Skeletal muscle satellite cell (primary cell): ENCODE measurements around the gene JMJD1C.
A peak's percentile ranks its signal among the peaks of the same experiment; 100 is the strongest.

Source experiments
- H3K27me3 ChIP-seq: 2 replicates; pipeline ENCODE4 v1.7.0; 2013; ENCODE audit warnings: low read length; ENCODE audit not compliant: control insufficient read depth, insufficient read depth
- H3K36me3 ChIP-seq: 2 replicates; pipeline ENCODE4 v1.7.0; 2013; ENCODE audit warnings: mild to moderate bottlenecking, control low read depth, low read length; ENCODE audit not compliant: insufficient read depth
- H3K4me1 ChIP-seq: 2 replicates; pipeline ENCODE4 v1.7.0; 2013; ENCODE audit warnings: low read length; ENCODE audit not compliant: control insufficient read depth, insufficient read depth
- H3K4me2 ChIP-seq: 2 replicates; pipeline ENCODE4 v1.7.0; 2013; ENCODE audit warnings: mild to moderate bottlenecking, low read length
- H3K4me3 ChIP-seq: 2 replicates; pipeline ENCODE4 v1.7.0; 2013; ENCODE audit warnings: low read length
- H3K9ac ChIP-seq: 2 replicates; pipeline ENCODE4 v1.7.0; 2013; ENCODE audit warnings: mild to moderate bottlenecking, low read depth, low read length, moderate library complexity
- H3K9me3 ChIP-seq: replicated peaks from 2 replicates; pipeline ENCODE4 v1.7.0; 2013; ENCODE audit warnings: mild to moderate bottlenecking, control low read depth, low read length

Gene JMJD1C

GRCh38 chr10:63474488-63474887 lies 8.7 kb upstream of the JMJD1C start:
- H3K4me2 ChIP-seq, result no peak overlapping the region
- no peaks in the 10 kb centered on the region for H3K27me3 ChIP-seq
- H3K9me3 ChIP-seq, result no peaks in the 10 kb centered on the region
- no peak overlapping the region for H3K4me3 ChIP-seq
- no peak overlapping the region for H3K9ac ChIP-seq
- H3K36me3 ChIP-seq, result no peaks in the 10 kb centered on the region
- no peaks in the 10 kb centered on the region for H3K4me1 ChIP-seq

DNA sequence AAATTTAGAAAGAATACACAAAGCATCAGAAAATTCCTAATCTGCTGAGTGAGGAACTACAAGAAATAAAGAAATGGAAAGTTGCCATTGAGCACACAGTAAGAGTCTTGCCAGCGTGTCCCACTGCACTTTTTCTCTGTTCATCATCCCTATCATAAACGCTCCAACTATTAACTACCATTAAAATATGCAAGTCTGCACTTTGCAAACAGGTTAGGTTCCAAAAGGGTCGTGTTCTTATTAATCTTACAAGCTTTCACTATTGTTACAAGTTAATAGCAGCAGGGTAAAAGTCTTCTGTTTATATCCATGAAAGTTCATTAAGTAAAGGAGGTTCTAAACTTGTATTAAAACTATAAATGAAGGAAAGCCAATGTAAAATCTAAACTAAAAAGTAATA lies 5.2 kb upstream of the JMJD1C start:
- H3K27me3 ChIP-seq, result no peaks in the 10 kb centered on the region
- no peaks in the 10 kb centered on the region for H3K9me3 ChIP-seq
- no peak overlapping the region for H3K9ac ChIP-seq
- H3K4me2 ChIP-seq, result no peak overlapping the region
- no peaks in the 10 kb centered on the region for H3K4me1 ChIP-seq
- H3K4me3 ChIP-seq, result no peak overlapping the region
- no peaks in the 10 kb centered on the region for H3K36me3 ChIP-seq

- Histone ChIP-seq H3K4me3 (no peak overlapping the region), H3K4me1 (peaks cover 6% of the 10 kb centered on the region)
These were observed 3.2 kb upstream of the JMJD1C start for GRCh38 chr10:63468947-63469346.

GRCh38 chr10:63467841-63468240 lies 2.1 kb upstream of the JMJD1C start:
- Histone ChIP-seq H3K4me2 (no peak overlapping the region), H3K36me3 (no peaks in the 10 kb centered on the region), H3K9ac (no peak overlapping the region), H3K9me3 (no peaks in the 10 kb centered on the region), H3K27me3 (no peaks in the 10 kb centered on the region), H3K4me3 (no peak overlapping the region), H3K4me1 (peaks cover 6% of the 10 kb centered on the region)

More at GRCh38 chr10:63468947-63469346, 3.2 kb upstream of the JMJD1C start:
- no peak overlapping the region for H3K9ac ChIP-seq
- no peak overlapping the region for H3K4me2 ChIP-seq
- no peaks in the 10 kb centered on the region for H3K27me3 ChIP-seq
- no peaks in the 10 kb centered on the region for H3K36me3 ChIP-seq
- no peaks in the 10 kb centered on the region for H3K9me3 ChIP-seq

- Histone ChIP-seq H3K9ac (peak overlapping the region; percentile 92), H3K9me3 (no peaks in the 10 kb centered on the region), H3K4me1 (peaks cover 6% of the 10 kb centered on the region), H3K4me2 (peak overlapping the region; percentile 83), H3K27me3 (no peaks in the 10 kb centered on the region), H3K36me3 (no peaks in the 10 kb centered on the region), H3K4me3 (peak overlapping the region; percentile 98)
These were observed 563 bp upstream of the JMJD1C start for GRCh38 chr10:63466144-63466935.

- H3K27me3 ChIP-seq, result no peaks in the 10 kb centered on the region
- peak overlapping the region; percentile 83 for H3K4me2 ChIP-seq
- peaks cover 6% of the 10 kb centered on the region for H3K4me1 ChIP-seq
- H3K4me3 ChIP-seq, result peak overlapping the region; percentile 98
- H3K9me3 ChIP-seq, result no peaks in the 10 kb centered on the region
- H3K9ac ChIP-seq, result peak overlapping the region; percentile 92
- H3K36me3 ChIP-seq, result no peaks in the 10 kb centered on the region
These were observed 1.1 kb downstream of the JMJD1C start for GRCh38 chr10:63464402-63465292.

- no peaks in the 10 kb centered on the region for H3K36me3 ChIP-seq
- H3K4me1 ChIP-seq, result peaks cover 9% of the 10 kb centered on the region
- H3K27me3 ChIP-seq, result no peaks in the 10 kb centered on the region
- H3K4me2 ChIP-seq, result no peak overlapping the region
- H3K4me3 ChIP-seq, result no peak overlapping the region
- H3K9me3 ChIP-seq, result no peaks in the 10 kb centered on the region
- H3K9ac ChIP-seq, result no peak overlapping the region
These were observed 3.3 kb downstream of the JMJD1C start for GRCh38 chr10:63462442-63462841.

DNA sequence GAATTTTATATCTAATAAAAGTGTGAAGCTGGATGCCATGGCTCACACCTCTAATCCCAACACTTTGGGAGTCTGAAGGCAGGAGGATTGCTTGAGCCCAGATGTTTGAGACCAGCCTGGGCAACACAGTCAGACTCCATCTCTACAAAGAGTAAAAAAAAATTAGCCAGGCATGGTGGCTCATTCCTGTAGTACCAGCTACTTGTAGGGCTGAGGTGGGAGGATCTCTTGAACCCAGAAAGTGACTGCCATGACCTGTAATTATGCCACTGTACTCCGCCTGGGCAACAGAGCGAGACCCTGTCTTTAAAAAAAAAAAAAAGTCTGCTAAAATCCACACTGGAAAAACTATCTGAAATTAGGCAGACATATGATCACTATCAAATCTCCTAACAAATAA lies 7.6 kb downstream of the JMJD1C start:
- H3K27me3 ChIP-seq, result no peaks in the 10 kb centered on the region
- H3K36me3 ChIP-seq, result no peaks in the 10 kb centered on the region
- no peaks in the 10 kb centered on the region for H3K9me3 ChIP-seq
- H3K4me2 ChIP-seq, result no peak overlapping the region
- H3K9ac ChIP-seq, result no peak overlapping the region
- H3K4me1 ChIP-seq, result peaks cover 17% of the 10 kb centered on the region
- no peak overlapping the region for H3K4me3 ChIP-seq

GRCh38 chr10:63457594-63457993 lies 8.2 kb downstream of the JMJD1C start:
- no peaks in the 10 kb centered on the region for H3K36me3 ChIP-seq
- H3K27me3 ChIP-seq, result no peaks in the 10 kb centered on the region
- peaks cover 17% of the 10 kb centered on the region for H3K4me1 ChIP-seq
- no peak overlapping the region for H3K4me3 ChIP-seq
- no peak overlapping the region for H3K4me2 ChIP-seq
- H3K9me3 ChIP-seq, result no peaks in the 10 kb centered on the region
- no peak overlapping the region for H3K9ac ChIP-seq

DNA sequence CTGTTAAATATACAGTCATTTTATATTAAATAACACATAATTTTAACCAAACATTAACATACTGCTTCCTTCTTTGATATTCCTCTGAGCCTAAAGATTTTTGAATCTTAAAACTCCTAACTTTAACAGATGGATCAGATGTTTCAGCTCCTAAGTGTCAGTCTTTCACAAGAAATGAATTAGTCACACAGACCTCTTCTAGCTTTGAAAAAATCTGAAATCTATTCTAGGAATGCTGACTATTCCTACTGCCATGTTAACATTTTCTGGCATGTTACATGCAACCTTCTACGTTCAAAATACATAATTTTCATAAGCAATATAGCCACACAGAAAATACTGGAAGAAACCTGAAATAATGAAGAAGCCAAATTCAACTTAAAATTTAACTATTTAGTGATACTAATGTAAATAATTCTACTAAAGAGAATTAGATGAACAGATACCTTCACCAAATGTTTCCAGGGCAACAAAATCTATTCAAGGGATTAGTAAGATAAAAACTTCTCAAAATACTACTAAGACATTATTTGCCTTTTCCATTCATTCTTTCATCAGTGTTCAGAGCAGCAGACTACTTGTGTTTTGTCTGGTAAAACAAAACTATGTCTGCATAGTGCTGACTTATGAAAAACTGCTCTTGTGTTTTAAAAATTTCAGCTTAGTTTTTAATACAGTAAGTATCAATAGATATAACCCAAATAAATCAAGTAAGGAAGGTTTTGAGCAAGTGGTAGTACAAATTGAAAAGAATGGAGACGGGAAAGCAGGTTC lies 9.2 kb downstream of the JMJD1C start:
- no peak overlapping the region for H3K4me3 ChIP-seq
- peaks cover 17% of the 10 kb centered on the region for H3K4me1 ChIP-seq
- peak overlapping the region; percentile 34 for H3K4me2 ChIP-seq
- no peaks in the 10 kb centered on the region for H3K27me3 ChIP-seq
- peak overlapping the region; percentile 33 for H3K9ac ChIP-seq
- H3K36me3 ChIP-seq, result no peaks in the 10 kb centered on the region
- H3K9me3 ChIP-seq, result no peaks in the 10 kb centered on the region

DNA sequence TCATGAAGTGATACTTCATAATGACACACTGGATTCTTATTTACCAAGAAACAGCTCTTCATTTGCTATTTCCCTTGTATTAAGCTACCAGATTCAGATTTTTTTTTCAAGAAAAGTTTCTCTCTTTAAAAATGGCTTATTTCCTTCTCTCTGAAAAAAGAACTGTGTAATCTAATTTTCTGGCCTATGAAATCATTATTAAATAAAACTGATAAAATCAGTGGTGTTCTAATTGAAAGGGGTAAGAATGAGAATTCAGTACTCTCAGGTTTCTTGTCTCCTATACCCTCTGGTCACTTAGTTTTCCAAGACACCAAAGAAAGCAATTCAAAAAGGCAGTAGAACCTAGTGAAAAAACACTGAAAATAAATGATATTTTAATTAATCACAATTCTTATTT lies 10.3 kb downstream of the JMJD1C start:
- Histone ChIP-seq H3K4me1 (peaks cover 17% of the 10 kb centered on the region), H3K9ac (no peak overlapping the region), H3K27me3 (no peaks in the 10 kb centered on the region), H3K36me3 (no peaks in the 10 kb centered on the region), H3K4me2 (no peak overlapping the region), H3K4me3 (no peak overlapping the region), H3K9me3 (no peaks in the 10 kb centered on the region)
